HepG2 (cell line): ENCODE results near the gene CCM2. TPM values are rescaled to one million over a fixed set of nuclear protein-coding genes. Genes with fewer than 3 reads are reported as not detected.

ENCODE experiments used
- ATAC-seq: fragments of 200-7000 bp; cut with Tn5 transposase; 3 replicates; pipeline ENCODE4 v1.9.1; 2020; ENCODE audit warnings: mild to moderate bottlenecking, moderate library complexity
- BruUV-seq: library from RNA; stranded (reverse); fragments of 400-500 nt; replicated peaks from 2 replicates; lab custom pipeline; 2021; lab: Mats Ljungman, UMichigan
- CTCF ChIA-PET: fragments of 300-600 bp; formaldehyde crosslinking; extraction: SDS; loops from one replicate; lab custom pipeline; 2021; ENCODE audit warnings: low total read pairs, inconsistent platforms, low intra/inter-chr PET ratio; lab: Yijun Ruan, JAX
- POLR2A ChIA-PET: fragments of 350-600 bp; sonication (Branson Sonifier 250); formaldehyde crosslinking; loops from one replicate; lab custom pipeline; 2020; ENCODE audit warnings: antibody characterized with exemption, inconsistent platforms; lab: Yijun Ruan, JAX
- DNase-seq: peaks from one replicate; pipeline ENCODE4 v3.0.0-alpha.2; 2015; ENCODE audit warnings: low spot score
- FAIRE-seq: peaks from 3 replicates; lab custom pipeline; 2011; peaks lifted over from hg19 to GRCh38; lab: Jason Lieb, UNC
- H2AFZ ChIP-seq: one replicate; pipeline ENCODE4 v1.6.1; 2011; ENCODE audit warnings: low read length, inconsistent platforms
- H3K27ac ChIP-seq: fragments of 300-600 bp; 3 replicates; pipeline ENCODE4 v1.8.0; 2011; ENCODE audit warnings: mixed run types, mild to moderate bottlenecking, mixed read lengths, low read length, inconsistent platforms; ENCODE audit not compliant: insufficient read depth; ENCODE audit errors: extremely low read length
- H3K27me3 ChIP-seq, 2 experiments: fragments of 200-600 bp in 1 of 2; 2 replicates in 1 of 2; 3 replicates in 1 of 2; pipeline versions ENCODE4 v1.6.0 to v1.8.0; 2011; ENCODE audit warnings: low read length in 2 of 2, mild to moderate bottlenecking in 2 of 2, moderate library complexity in 2 of 2, inconsistent platforms in 1 of 2; ENCODE audit not compliant: insufficient read depth in 2 of 2, control insufficient read depth in 1 of 2
- H3K36me3 ChIP-seq, 2 experiments: fragments of 200-600 bp in 1 of 2; replicated peaks in 1 of 2; 2 replicates in 1 of 2; 3 replicates in 1 of 2; pipeline versions ENCODE4 v1.5.1 to v1.8.0; 2011; ENCODE audit warnings: low read length in 2 of 2, inconsistent platforms in 1 of 2; ENCODE audit not compliant: insufficient read depth in 2 of 2, control insufficient read depth in 1 of 2
- H3K4me1 ChIP-seq: 2 replicates; pipeline ENCODE4 v1.5.1; 2012; ENCODE audit warnings: low read length, inconsistent platforms; ENCODE audit not compliant: insufficient read depth
- H3K4me2 ChIP-seq: 2 replicates; pipeline ENCODE4 v1.6.0; 2011; ENCODE audit warnings: low read depth, low read length, inconsistent platforms
- H3K4me3 ChIP-seq, 3 experiments: fragments of 200-600 bp in 1 of 3; sonication (generic), shearing (Covaris generic) in 1 of 3; replicated peaks in 1 of 3; 2 replicates each; pipeline ENCODE4 v1.5.1; 2011 to 2016; ENCODE audit warnings: low read length in 3 of 3, inconsistent platforms in 2 of 3, low read depth in 2 of 3, mild to moderate bottlenecking in 2 of 3, control low read depth in 1 of 3, mixed read lengths in 1 of 3; ENCODE audit not compliant: insufficient read depth in 1 of 3
- H3K79me2 ChIP-seq: one replicate; pipeline ENCODE4 v1.6.1; 2011; ENCODE audit warnings: low read length, inconsistent platforms; ENCODE audit not compliant: insufficient read depth
- H3K9ac ChIP-seq: 2 replicates; pipeline ENCODE4 v1.6.0; 2011; ENCODE audit warnings: mild to moderate bottlenecking, low read depth, low read length, inconsistent platforms; ENCODE audit not compliant: insufficient read depth
- H3K9me3 ChIP-seq: 2 replicates; pipeline ENCODE4 v1.5.1; 2012; ENCODE audit warnings: mild to moderate bottlenecking, low read length
- H4K20me1 ChIP-seq: 2 replicates; pipeline ENCODE4 v1.6.0; 2011; ENCODE audit warnings: inconsistent platforms, mild to moderate bottlenecking, low read length, moderate library complexity; ENCODE audit not compliant: insufficient read depth
- BRF2 ChIP-seq: sonication (generic); formaldehyde crosslinking; IDR thresholded peaks from 2 replicates; pipeline ENCODE4 v1.8.1; 2022; ENCODE audit warnings: mild to moderate bottlenecking, missing genetic modification reagents
- EEA1 ChIP-seq: sonication (generic); formaldehyde crosslinking; IDR thresholded peaks from 2 replicates; pipeline ENCODE4 v1.5.1; 2020; ENCODE audit warnings: mild to moderate bottlenecking, missing genetic modification reagents, borderline replicate concordance
- FUBP1 ChIP-seq: sonication (generic); formaldehyde crosslinking; IDR thresholded peaks from 2 replicates; pipeline ENCODE4 v1.5.1; 2020; ENCODE audit warnings: missing genetic modification reagents, mild to moderate bottlenecking, borderline replicate concordance
- HNF4G ChIP-seq, 2 experiments: sonication (generic) in 1 of 2; formaldehyde crosslinking in 1 of 2; IDR thresholded peaks; 2 replicates each; pipeline versions ENCODE4 v1.4.0 to v1.6.1; 2011 to 2020; ENCODE audit warnings: borderline replicate concordance in 2 of 2, low read depth in 2 of 2, mild to moderate bottlenecking in 2 of 2, low read length in 1 of 2, missing genetic modification reagents in 1 of 2, moderate library complexity in 1 of 2
- HNRNPUL1 ChIP-seq: fragments of 200-400 bp; formaldehyde crosslinking; IDR thresholded peaks from 2 replicates; pipeline ENCODE4 v1.6.1; 2017; ENCODE audit warnings: low read depth, mild to moderate bottlenecking, low read length, moderate library complexity
- JDP2 ChIP-seq: sonication (generic); formaldehyde crosslinking; IDR thresholded peaks from 2 replicates; pipeline ENCODE4 v1.8.1; 2022; ENCODE audit warnings: missing genetic modification reagents, borderline replicate concordance
- JUN ChIP-seq: sonication (generic); formaldehyde crosslinking; IDR thresholded peaks from 2 replicates; pipeline ENCODE4 v1.4.0; 2020; ENCODE audit warnings: mild to moderate bottlenecking, missing genetic modification reagents
- PBX2 ChIP-seq: IDR thresholded peaks from 2 replicates; pipeline ENCODE4 v1.6.1; 2016; ENCODE audit warnings: control low read depth
- THAP11 ChIP-seq: IDR thresholded peaks from 2 replicates; pipeline ENCODE4 v1.6.1; 2016; ENCODE audit warnings: missing biosample characterization, missing genetic modification reagents
- ZBTB14 ChIP-seq: sonication (generic); formaldehyde crosslinking; IDR thresholded peaks from 2 replicates; pipeline ENCODE4 v1.4.0; 2020; ENCODE audit warnings: missing genetic modification reagents
- ZGPAT ChIP-seq: IDR thresholded peaks from 2 replicates; pipeline ENCODE4 v1.6.1; 2016; ENCODE audit warnings: mild to moderate bottlenecking
- ZNF660 ChIP-seq: sonication (generic); formaldehyde crosslinking; IDR thresholded peaks from 2 replicates; pipeline ENCODE4 v1.5.1; 2020; ENCODE audit warnings: mild to moderate bottlenecking, low read depth, missing genetic modification reagents, borderline replicate concordance
- ZNF691 ChIP-seq: sonication (generic); formaldehyde crosslinking; IDR thresholded peaks from 2 replicates; pipeline ENCODE4 v1.4.0; 2020; ENCODE audit warnings: missing genetic modification reagents, low read depth, mild to moderate bottlenecking, borderline replicate concordance
- ZNF790 ChIP-seq: sonication (generic); formaldehyde crosslinking; IDR thresholded peaks from 2 replicates; pipeline ENCODE4 v1.8.0; 2022; ENCODE audit warnings: missing genetic modification reagents, mild to moderate bottlenecking, borderline replicate concordance
- ZNF83 ChIP-seq: sonication (generic); formaldehyde crosslinking; IDR thresholded peaks from 2 replicates; pipeline ENCODE4 v1.4.0; 2020; ENCODE audit warnings: missing genetic modification reagents, mild to moderate bottlenecking, borderline replicate concordance
- WGBS: methylation state at CpG from one replicate; pipeline ENCODE4 v1.1.6; 2017; ENCODE audit warnings: low lambda C conversion rate; 5-methylcytosine and 5-hydroxymethylcytosine counted together
- in situ Hi-C: cut with HindIII; loops from 2 replicates; pipeline ENCODE4 v1.10.0; 2017; ENCODE audit warnings: low pct_unique_long_range_greater_than_20kb; ENCODE audit not compliant: extremely low pct_ligation_motif_present
- intact Hi-C: fragments of 100-400 bp; cut with micrococcal nuclease; formaldehyde crosslinking; loops from one replicate; pipeline ENCODE4 v1.10.0; 2022; ENCODE audit not compliant: unreplicated experiment
- polyA plus RNA-seq, 8 experiments: library from polyadenylated mRNA; depleted of rRNA in 3 of 8; stranded (reverse) in 7 of 8; unstranded in 1 of 8; fragments of >200 nt; fragmentation: Illumina TruSeq in 4 of 8; extraction: Trizol in 4 of 8; gene quantifications; 2 replicates each; pipeline versions ENCODE4 v1.2.1 to v1.2.3, GENCODE V29; 2011 to 2016; ENCODE audit warnings: low read depth in 4 of 8, missing spikeins in 1 of 8, mixed read lengths in 1 of 8; ENCODE audit not compliant: insufficient read depth in 1 of 8
- total RNA-seq, 5 experiments: library from RNA; depleted of rRNA; stranded (reverse); fragments of >200 nt; fragmentation: Illumina TruSeq; extraction: Trizol; gene quantifications; 2 replicates each; pipeline ENCODE4 v1.2.3, GENCODE V29; 2016; ENCODE audit warnings: low read depth in 1 of 5

The CCM2 gene
- total and polyA plus RNA-seq, 2 of the 13 experiments (the other 11 are each of a cell fraction or from before 2014, with no cell fraction given) = 13.7 to 15.8 TPM

GRCh38 chr7:45116048-45116447, 116.0 kb downstream of the CCM2 start (continued):
- TF ChIP-seq PBX2 (CRISPR knock-in tag) = no peak
- no peak for TF ChIP-seq ZGPAT
- no peak for TF ChIP-seq JDP2 (CRISPR knock-in tag)
- TF ChIP-seq ZNF83 (CRISPR knock-in tag) = no peak

GRCh38 chr7:45117582-45117981, 117.6 kb downstream of the CCM2 start:
- ChIA-PET CTCF (no interaction called here), POLR2A (no interaction called here)
- Histone ChIP-seq H3K36me3 (no peaks in the 10 kb centered on the region), H3K9ac (no peak overlapping the region), H3K79me2 (no peaks in the 10 kb centered on the region), H2AFZ (no peak overlapping the region), H3K27me3 (peaks cover 0 to 6% of the 10 kb centered on the region in 2 experiments; a peak in 2 of 5 replicates), H3K4me2 (no peak overlapping the region), H3K27ac (no peak overlapping the region), H3K4me1 (peaks cover 12% of the 10 kb centered on the region), H3K4me3 (no peak overlapping the region), H3K9me3 (no peaks in the 10 kb centered on the region), H4K20me1 (no peaks in the 10 kb centered on the region)
- FAIRE-seq = no peak
- DNase-seq = no peak
- ATAC-seq = no peak
- TF ChIP-seq HNRNPUL1 = no peak
- no peak for TF ChIP-seq FUBP1 (CRISPR knock-in tag)
- TF ChIP-seq HNF4G (IDR thresholded peaks at IDR 0.05; ENCODE audit: borderline replicate concordance, low read depth, low read length) = no peak
- no peak for TF ChIP-seq HNF4G (CRISPR knock-in tag; IDR thresholded peaks at IDR 0.05; ENCODE audit: borderline replicate concordance, low read depth)
- no peak for TF ChIP-seq THAP11 (CRISPR knock-in tag)
- no peak for TF ChIP-seq JUN (CRISPR knock-in tag)
- no peak for TF ChIP-seq ZNF660 (CRISPR knock-in tag)
- no peak for TF ChIP-seq ZBTB14 (CRISPR knock-in tag)
- TF ChIP-seq ZNF691 (CRISPR knock-in tag) = no peak
- no peak for TF ChIP-seq ZNF790 (CRISPR knock-in tag)
- no peak for TF ChIP-seq EEA1 (CRISPR knock-in tag)
- no peak for TF ChIP-seq BRF2 (CRISPR knock-in tag)
- 6% methylated on average over 2 of the region's 4 CpGs for WGBS
- BruUV-seq = no TSS peak
- in situ Hi-C loops = no loop called here
- intact Hi-C loops = no loop called here
